HepG2 (cell line): Measurements from ENCODE around the gene CELA2B. TPM values are rescaled to one million over a fixed set of nuclear protein-coding genes. Genes with fewer than 3 reads are reported as not detected.

Experiments
- RAD21 ChIP-seq: fragments of 450-650 bp; formaldehyde crosslinking; IDR thresholded peaks from 2 replicates; pipeline ENCODE4 v1.5.0; 2020; ENCODE audit warnings: mild to moderate bottlenecking
- ZFP36L2 ChIP-seq: sonication (generic); formaldehyde crosslinking; IDR thresholded peaks from 2 replicates; pipeline ENCODE4 v1.4.0; 2020; ENCODE audit warnings: missing genetic modification reagents
- ZKSCAN5 ChIP-seq: sonication (generic); formaldehyde crosslinking; IDR thresholded peaks from 2 replicates; pipeline ENCODE4 v1.5.1; 2020; ENCODE audit warnings: mild to moderate bottlenecking, missing genetic modification reagents
- ZNF646 ChIP-seq: sonication (generic); formaldehyde crosslinking; IDR thresholded peaks from 2 replicates; pipeline ENCODE4 v1.9.0; 2021; ENCODE audit warnings: mild to moderate bottlenecking, missing genetic modification reagents
- ZNF788 ChIP-seq: sonication (generic); formaldehyde crosslinking; IDR thresholded peaks from 2 replicates; pipeline ENCODE4 v1.5.0; 2020; ENCODE audit warnings: mild to moderate bottlenecking, missing genetic modification reagents, borderline replicate concordance
- polyA plus RNA-seq, 8 experiments: library from polyadenylated mRNA; depleted of rRNA in 3 of 8; stranded (reverse) in 7 of 8; unstranded in 1 of 8; fragments of >200 nt; fragmentation: Illumina TruSeq in 4 of 8; extraction: Trizol in 4 of 8; gene quantifications; 2 replicates each; pipeline versions ENCODE4 v1.2.1 to v1.2.3, GENCODE V29; 2011 to 2016; ENCODE audit warnings: low read depth in 4 of 8, missing spikeins in 1 of 8, mixed read lengths in 1 of 8; ENCODE audit not compliant: insufficient read depth in 1 of 8
- total RNA-seq, 5 experiments: library from RNA; depleted of rRNA; stranded (reverse); fragments of >200 nt; fragmentation: Illumina TruSeq; extraction: Trizol; gene quantifications; 2 replicates each; pipeline ENCODE4 v1.2.3, GENCODE V29; 2016; ENCODE audit warnings: low read depth in 1 of 5
- TF ChIP-seq, protein P1 (sequence below): sonication (generic); formaldehyde crosslinking; IDR thresholded peaks from 2 replicates; pipeline ENCODE4 v1.5.0; 2020; ENCODE audit warnings: missing genetic modification reagents
- TF ChIP-seq, protein P2 (sequence below): sonication (generic); formaldehyde crosslinking; IDR thresholded peaks from 2 replicates; pipeline ENCODE4 v1.4.0; 2020; ENCODE audit warnings: missing genetic modification reagents, low read depth, mild to moderate bottlenecking, borderline replicate concordance
- TF ChIP-seq, protein P3 (sequence below): sonication (generic); formaldehyde crosslinking; IDR thresholded peaks from 2 replicates; pipeline ENCODE4; 2020; ENCODE audit warnings: missing genetic modification reagents, mild to moderate bottlenecking, borderline replicate concordance

Gene CELA2B
- total and polyA plus RNA-seq, 2 of the 13 experiments (the other 11 are each of a cell fraction or from before 2014, with no cell fraction given), result not detected

GRCh38 chr1:15483971-15484370, 8.1 kb downstream of the CELA2B start (continued):
- TF ChIP-seq, protein P1, sequence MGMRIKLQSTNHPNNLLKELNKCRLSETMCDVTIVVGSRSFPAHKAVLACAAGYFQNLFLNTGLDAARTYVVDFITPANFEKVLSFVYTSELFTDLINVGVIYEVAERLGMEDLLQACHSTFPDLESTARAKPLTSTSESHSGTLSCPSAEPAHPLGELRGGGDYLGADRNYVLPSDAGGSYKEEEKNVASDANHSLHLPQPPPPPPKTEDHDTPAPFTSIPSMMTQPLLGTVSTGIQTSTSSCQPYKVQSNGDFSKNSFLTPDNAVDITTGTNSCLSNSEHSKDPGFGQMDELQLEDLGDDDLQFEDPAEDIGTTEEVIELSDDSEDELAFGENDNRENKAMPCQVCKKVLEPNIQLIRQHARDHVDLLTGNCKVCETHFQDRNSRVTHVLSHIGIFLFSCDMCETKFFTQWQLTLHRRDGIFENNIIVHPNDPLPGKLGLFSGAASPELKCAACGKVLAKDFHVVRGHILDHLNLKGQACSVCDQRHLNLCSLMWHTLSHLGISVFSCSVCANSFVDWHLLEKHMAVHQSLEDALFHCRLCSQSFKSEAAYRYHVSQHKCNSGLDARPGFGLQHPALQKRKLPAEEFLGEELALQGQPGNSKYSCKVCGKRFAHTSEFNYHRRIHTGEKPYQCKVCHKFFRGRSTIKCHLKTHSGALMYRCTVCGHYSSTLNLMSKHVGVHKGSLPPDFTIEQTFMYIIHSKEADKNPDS (CRISPR knock-in tag), result no peak
- TF ChIP-seq ZKSCAN5 (CRISPR knock-in tag) (no peak), ZFP36L2 (CRISPR knock-in tag) (no peak), ZNF646 (CRISPR knock-in tag) (no peak), ZNF788 (CRISPR knock-in tag) (no peak), RAD21 (CRISPR knock-in tag) (no peak)
- TF ChIP-seq, protein P2, sequence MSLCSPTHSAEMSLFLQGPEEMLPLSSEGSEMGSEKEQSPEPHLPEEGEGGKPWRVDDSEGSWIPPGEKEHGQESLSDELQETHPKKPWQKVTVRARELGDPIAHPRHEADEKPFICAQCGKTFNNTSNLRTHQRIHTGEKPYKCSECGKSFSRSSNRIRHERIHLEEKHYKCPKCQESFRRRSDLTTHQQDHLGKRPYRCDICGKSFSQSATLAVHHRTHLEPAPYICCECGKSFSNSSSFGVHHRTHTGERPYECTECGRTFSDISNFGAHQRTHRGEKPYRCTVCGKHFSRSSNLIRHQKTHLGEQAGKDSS (CRISPR knock-in tag), result no peak
- TF ChIP-seq, protein P3, sequence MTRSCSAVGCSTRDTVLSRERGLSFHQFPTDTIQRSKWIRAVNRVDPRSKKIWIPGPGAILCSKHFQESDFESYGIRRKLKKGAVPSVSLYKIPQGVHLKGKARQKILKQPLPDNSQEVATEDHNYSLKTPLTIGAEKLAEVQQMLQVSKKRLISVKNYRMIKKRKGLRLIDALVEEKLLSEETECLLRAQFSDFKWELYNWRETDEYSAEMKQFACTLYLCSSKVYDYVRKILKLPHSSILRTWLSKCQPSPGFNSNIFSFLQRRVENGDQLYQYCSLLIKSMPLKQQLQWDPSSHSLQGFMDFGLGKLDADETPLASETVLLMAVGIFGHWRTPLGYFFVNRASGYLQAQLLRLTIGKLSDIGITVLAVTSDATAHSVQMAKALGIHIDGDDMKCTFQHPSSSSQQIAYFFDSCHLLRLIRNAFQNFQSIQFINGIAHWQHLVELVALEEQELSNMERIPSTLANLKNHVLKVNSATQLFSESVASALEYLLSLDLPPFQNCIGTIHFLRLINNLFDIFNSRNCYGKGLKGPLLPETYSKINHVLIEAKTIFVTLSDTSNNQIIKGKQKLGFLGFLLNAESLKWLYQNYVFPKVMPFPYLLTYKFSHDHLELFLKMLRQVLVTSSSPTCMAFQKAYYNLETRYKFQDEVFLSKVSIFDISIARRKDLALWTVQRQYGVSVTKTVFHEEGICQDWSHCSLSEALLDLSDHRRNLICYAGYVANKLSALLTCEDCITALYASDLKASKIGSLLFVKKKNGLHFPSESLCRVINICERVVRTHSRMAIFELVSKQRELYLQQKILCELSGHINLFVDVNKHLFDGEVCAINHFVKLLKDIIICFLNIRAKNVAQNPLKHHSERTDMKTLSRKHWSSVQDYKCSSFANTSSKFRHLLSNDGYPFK (CRISPR knock-in tag), result no peak
